HG02885 (cell line): ENCODE measurements around the gene AXDND1.
A peak's percentile ranks its signal among the peaks of the same experiment; 100 is the strongest.
"Not testable (repeated sequence)": the region's sequence is repeated elsewhere in the genome, so short reads cannot be mapped to it uniquely, and the experiment has no call there.

Experiments
- ATAC-seq: cut with Tn5 transposase; IDR thresholded peaks from one replicate; pipeline ENCODE4 v1.9.1; 2021; ENCODE audit warnings: mild to moderate bottlenecking; ENCODE audit not compliant: unreplicated experiment, poor library complexity

AXDND1 gene

DNA sequence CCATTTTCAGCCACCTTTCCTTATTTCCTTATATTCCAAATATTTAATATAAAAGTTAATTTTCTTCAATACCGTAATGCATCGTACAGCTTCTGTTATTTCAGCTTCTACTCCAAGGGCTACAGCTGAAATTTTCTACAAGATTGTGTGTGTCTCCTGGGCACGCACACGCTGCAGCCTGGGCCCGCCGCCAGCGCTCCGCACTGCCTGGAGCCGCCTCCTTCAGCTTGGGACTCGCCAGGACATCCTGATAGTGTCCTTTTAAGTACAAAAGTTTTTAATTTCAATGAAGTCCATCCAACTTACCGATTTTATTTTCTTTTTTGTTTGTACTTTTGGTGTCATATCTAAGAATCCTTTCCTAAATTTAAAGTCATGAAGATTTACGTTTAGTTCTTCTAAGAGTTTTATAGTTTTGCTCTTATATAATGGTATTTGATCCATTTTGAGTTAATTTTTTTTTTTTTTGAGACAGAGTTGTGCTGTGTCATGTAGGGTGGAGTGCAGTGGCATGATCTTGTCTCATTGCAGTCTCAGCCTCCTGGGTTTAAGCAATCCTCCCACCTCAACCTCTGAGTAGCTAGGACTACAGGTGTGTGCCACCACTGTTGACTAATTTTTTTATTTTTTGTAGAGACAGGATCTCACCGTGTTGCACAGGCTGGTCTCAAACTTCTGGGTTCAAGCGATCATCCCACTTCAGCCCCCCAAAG, 82.8 kb downstream of the AXDND1 start:
- no peak for ATAC-seq

DNA sequence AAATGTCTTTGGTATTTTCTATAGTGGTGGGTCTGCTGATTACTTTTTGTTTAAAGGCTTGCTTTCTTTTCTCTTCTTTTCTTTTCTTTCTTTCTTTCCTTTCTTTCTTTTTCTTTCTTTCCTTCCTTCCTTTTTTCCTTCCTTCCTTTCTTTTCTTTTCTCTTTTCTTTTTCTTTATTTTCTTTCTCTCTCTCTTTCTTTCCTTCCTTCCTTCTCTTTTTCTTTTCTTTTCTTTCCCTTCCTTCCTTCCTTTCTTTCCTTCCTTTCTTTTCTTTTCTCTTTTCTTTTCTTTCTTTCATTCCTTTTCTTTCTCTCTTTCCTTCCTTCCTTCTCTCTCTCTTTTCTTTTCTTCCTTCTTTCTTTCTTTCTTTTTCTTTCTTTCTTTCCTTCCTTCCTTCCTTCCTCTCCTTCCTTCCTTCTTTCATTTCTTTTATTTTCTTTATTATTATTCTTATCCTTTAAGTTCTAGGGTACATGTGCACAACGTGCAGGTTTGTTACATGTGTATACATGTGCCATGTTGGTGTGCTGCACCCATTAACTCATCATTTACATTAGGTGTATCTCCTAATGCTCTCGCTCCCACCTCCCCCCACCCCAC, 93.9 kb downstream of the AXDND1 start:
- ATAC-seq = not testable (repeated sequence)

DNA sequence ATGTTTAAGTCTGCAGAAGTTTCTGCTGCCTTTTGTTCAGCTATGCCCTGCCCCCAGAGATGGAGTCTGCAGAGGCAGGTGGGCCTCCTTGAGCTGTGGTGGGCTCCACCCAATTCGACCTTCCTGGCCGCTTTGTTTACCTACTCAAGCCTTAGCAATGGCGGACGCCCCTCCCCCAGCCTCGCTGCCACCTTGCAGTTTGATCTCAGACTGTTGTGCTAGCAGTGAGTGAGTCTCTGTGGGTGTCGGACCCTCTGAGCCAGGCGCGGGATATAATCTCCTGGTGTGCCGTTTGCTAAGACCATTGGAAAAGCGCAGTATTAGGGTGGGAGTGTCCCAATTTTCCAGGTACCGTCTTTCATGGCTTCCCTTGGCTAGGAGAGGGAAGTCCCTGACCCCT, 99.9 kb downstream of the AXDND1 start:
- ATAC-seq = not testable (repeated sequence)

- ATAC-seq = no peak
These were observed 108.9 kb downstream of the AXDND1 start for GRCh38 chr1:179474713-179475112.

DNA sequence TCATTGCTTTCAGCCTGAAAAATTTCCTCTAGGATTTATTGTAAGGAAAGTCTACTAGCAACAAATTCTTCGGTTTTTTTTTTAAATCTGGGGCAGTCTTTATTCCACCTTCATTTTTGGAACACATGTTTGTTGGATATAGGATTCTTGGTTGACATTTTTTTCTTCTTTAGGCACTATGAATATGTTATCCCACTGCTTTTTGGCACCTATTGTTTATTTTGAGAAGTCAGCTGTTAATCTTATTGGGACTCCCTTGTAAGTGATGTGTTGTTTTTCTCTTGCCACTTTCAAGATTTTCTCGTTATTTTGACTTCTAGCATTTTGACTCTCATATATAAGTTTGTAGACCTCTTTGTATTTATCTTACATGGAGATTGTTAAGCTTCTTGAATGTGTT, 110.7 kb downstream of the AXDND1 start:
- ATAC-seq = no peak

GRCh38 chr1:179478370-179478769, 112.6 kb downstream of the AXDND1 start:
- ATAC-seq = no peak

GRCh38 chr1:179490611-179491010, 124.8 kb downstream of the AXDND1 start:
- no peak for ATAC-seq

- no peak for ATAC-seq
These were observed 127.6 kb downstream of the AXDND1 start for GRCh38 chr1:179493323-179493722.

DNA sequence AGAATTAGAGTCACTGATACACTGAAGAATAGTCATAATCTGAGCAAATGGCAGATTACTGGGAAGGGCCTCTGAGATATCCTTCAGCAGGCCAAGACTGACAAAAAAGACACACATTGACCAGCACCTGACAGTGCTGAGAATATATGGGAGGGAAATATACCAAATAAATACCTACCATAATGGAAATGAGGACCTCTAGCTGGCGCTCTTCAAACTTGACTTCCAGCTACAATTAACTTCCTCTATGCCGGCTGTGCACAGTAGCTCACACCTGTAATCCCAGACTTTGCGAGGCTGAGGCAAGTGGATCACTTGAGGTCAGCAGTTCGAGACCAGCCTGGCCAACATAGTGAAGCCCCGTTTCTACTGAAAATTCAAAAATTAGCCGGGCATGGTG, 140.4 kb downstream of the AXDND1 start:
- ATAC-seq = no peak

DNA sequence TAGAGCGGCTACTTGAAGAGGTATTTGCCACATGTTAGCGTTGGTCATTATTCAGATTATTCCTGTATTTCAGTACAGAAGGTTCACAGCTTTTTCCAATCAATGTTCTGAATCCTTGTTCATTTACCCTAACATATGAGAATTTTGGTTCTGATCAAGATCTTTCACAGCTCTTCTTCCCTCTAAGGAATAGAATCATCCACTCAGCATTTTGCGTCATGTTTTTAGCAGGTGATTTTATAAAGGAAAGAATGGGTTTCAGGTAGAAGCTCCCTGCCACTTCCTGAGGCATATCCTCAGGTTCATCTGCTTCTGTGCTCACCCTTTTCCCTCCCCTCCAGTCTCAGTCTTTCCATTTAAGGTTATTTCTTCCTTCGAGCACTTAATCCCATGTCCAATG, 143.6 kb downstream of the AXDND1 start:
- ATAC-seq = no peak

DNA sequence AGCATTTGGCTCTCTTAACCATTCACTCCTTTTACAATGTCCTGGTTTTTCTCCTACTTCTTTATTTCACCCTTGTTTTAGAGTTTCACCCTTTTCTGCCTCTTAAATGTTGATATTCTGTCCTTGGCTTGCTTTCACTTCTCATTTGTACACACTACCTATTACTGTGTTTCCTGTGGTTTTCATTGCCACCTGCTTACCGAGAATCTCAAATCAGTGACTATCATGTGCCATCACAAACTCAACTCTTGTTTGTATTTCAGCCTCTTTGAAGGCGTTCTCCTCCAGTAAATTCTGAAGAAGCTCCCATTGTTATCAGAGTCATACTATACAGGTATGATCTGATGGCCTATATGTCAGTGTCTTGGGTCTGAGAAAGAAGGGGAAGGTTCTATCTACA, 144.3 kb downstream of the AXDND1 start:
- ATAC-seq = peak; percentile 72

- no peak for ATAC-seq
These were observed 151.4 kb downstream of the AXDND1 start for GRCh38 chr1:179516976-179517705.

GRCh38 chr1:179518544-179518943, 152.8 kb downstream of the AXDND1 start:
- not testable (repeated sequence) for ATAC-seq

GRCh38 chr1:179529482-179530195, 163.9 kb downstream of the AXDND1 start:
- no peak for ATAC-seq

DNA sequence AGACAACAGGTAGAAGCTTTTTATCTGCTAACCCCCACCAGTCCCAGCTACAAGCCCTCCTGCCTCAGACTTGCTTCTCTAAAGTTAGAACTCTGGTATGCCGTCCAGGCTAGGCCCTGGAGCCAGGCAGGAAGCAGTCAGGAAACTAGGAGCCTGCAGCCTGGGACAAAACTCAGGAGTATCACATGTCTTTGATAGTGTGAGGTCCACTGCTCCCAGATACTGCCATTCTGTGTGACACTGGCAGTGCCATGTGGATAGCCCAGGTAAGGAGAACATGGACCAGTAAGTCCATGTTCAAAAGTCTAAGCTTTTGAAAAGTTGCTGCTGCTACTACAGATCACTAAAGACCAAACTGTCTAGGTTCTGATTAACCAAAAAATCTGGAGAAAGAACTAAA, 164.6 kb downstream of the AXDND1 start:
- no peak for ATAC-seq

- ATAC-seq = no peak
These were observed 176.0 kb downstream of the AXDND1 start for GRCh38 chr1:179541774-179542173.

DNA sequence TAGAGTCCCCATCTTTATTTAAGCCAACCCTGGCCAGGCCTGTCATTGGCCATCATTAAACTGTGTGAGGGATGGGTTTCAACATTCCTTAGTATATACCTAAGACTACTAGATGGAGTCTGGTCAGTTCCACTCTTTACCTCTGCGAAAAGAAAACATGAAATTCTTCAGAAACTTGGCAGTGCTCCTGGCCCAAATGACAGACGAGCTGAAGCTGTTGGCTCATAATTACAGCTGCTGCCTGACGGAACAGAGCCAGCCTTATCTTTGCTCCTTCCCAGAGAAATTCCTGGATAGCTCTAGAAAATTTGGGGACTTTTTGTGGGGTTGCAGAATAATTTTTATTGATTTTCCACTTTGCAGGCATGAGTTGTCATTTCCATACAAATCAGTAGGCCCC, 179.6 kb downstream of the AXDND1 start:
- no peak for ATAC-seq

DNA sequence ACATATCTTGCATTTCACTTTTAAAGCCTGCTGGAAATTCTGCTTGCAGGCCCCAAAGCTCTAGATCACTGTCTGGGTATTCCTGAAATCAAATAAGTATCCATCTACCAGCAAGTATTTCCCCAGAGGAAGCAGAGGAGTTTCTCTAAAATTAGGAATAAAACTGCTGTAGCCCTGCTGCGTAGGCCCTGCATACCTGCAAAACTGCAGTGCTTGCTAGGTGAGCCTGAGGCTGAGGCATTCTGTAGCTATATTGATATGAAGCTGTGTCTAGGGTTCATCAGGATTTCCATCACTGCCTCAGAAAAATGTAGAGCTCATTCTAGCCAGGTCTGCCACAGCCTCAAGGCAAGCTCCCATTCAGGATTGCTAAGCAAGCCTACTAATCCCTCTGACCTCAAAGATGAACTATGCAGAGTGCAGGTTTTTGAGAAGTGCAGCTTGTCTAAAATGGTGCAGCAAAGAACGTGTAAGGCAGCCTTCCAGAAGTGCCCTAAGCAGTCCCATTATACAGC, 181.3 kb downstream of the AXDND1 start:
- no peak for ATAC-seq

DNA sequence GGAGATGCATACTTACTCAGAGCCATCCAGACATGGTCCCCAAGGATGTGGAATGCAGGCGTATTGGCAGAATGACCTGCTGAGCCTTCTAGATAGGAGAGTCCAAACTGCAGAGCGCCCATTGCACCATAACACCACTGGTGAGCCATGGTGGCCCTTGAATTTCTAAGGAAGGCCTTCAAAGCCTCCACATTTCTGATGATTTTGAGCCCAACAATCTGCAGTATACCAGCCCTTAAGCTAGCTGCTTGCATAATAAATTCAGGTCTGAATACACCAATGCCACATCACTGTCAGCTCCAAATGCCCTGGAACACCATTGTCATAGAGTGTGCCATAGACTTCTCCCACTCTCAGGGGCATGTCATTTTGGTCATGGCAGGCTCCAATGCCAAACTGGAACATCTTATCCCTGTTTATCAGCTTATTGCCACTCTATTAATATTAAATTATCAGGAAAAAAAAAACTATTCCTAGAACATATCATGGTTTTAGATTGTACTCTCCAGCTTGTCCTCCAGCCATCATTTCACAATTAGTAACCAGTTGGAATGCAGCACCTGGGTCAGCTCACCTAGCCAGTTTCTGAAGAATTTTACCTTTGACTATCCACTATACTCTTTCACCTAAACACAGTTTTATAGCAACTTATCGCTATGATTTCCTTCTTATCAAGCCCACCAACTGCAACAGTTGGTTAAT, 183.0 kb downstream of the AXDND1 start:
- no peak for ATAC-seq

DNA sequence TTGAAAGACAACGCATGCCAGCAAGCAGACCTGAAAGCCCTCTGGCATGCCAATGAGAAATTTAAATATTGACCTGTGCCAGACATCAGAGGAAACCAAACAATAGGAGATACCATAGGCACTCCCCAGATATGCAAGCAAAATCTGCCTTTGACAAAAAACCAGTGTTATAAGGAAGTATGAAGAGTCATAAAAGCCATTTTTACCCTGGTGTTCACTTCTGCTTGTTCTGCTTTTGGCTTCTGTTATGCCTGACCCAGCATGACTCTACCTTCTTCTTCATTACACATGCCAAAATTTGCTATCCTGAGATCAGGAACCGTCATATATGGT, 183.6 kb downstream of the AXDND1 start:
- no peak for ATAC-seq
